ENCODE measurements around the gene DDIT3.

DDIT3 gene

DNA sequence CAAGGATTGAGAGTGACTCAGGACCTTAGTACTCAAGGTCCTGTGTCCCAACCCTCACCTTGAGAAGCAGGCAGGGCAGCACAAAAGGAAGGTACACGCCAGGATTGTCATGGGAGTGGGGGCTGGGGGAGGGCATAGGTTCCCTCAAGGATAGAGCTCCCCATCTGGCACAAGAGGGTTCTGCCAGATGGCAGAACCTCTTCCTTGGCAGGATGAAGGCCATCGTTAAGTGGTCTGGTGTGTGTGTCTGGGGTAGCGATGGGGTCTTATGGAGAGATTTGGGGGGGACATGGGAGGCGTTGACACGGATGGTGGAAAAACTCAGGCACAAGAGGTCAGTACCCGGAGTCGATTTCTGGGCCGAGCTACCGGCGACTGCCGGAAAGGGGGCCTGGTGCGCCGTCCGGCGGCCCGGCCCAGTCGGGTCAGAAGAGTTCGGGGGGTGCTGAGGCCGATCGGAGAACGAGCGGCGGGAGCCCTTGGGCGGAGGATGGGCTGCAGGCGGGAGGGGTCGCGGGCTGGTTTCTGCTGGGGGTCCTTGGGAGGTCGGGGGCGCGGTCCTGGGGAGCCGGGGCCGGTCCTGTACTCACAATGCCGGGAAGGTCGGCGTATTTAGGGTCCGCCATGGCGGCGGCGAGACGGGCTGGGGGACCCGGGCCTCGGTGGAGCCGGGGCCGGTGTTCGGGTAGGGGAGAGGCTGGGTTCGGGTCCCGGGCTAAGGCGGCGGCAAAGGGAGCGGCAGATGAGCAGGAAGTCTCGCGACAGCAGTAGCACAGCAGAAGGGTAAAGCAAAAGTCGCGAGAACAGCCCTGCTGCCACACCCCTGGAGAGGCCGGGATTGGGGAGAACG lies 26.3 kb upstream of the DDIT3 start, which contains the start of gene DCTN2:
Gene DCTN2, minus strand, starts transcription at position 755 of the 850 bp plus-strand sequence. Its CDS starts 129 bp downstream, at position 626.
- DNase-seq: peak; percentile 89

DNA sequence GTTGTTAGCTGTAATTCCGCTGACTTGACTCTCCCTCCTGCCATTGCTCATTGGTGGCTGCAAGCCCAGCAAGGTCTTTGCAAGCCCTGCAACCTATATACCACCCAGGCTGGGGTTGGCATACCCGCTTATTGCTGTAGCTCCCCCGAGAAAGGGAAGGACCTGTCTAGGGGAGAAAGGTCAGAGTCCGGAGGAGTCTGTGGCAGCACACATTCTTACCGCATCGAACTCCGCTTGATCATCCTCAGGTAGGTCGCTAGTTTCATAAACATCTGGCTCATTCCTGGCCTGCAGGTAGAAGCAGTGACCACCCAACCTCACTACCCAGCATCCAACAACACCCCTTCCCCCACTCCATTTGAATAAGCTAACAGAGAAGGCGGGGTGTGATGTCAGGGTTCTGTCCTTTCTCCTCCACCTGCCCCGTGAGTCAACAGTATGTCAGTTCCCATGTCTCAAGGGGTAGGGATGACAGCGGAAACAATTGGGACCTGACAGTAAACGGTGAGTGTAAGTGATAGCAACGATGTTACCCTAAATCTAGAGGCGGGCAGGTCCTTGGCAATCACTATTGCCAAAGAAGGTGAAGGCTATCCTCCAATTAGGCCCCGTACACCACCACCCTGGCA lies 25.6 kb upstream of the DDIT3 start:
- no peak for DNase-seq

GRCh38 chr12:57543581-57543980 lies 23.3 kb upstream of the DDIT3 start:
- no peak for DNase-seq

DNA sequence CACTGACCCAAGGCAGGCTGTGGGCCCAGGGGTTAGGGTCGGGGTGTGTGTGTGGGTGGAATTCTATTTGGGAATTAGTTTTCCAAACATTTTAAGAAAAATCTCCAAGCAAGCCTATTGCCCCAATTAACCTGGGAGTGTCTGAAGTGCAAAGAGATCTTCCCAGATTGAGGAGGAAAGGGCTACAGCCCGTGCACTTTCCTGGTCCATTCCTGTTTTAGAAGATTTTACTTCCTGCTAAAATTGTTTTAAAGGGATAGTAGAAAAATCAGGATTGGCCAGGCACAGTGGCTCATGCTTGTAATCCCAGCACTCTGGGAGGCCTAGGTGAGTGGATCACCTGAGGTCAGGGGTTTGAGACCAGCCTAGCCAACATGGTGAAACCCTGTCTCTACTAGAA lies 21.4 kb upstream of the DDIT3 start:
- no peak for DNase-seq

- DNase-seq: no peak
Measured at GRCh38 chr12:57541001-57541400, 20.7 kb upstream of the DDIT3 start.

GRCh38 chr12:57539134-57539768 lies 18.9 kb upstream of the DDIT3 start:
- DNase-seq: no peak

GRCh38 chr12:57536597-57536942 lies 16.3 kb upstream of the DDIT3 start:
- DNase-seq: no peak

DNA sequence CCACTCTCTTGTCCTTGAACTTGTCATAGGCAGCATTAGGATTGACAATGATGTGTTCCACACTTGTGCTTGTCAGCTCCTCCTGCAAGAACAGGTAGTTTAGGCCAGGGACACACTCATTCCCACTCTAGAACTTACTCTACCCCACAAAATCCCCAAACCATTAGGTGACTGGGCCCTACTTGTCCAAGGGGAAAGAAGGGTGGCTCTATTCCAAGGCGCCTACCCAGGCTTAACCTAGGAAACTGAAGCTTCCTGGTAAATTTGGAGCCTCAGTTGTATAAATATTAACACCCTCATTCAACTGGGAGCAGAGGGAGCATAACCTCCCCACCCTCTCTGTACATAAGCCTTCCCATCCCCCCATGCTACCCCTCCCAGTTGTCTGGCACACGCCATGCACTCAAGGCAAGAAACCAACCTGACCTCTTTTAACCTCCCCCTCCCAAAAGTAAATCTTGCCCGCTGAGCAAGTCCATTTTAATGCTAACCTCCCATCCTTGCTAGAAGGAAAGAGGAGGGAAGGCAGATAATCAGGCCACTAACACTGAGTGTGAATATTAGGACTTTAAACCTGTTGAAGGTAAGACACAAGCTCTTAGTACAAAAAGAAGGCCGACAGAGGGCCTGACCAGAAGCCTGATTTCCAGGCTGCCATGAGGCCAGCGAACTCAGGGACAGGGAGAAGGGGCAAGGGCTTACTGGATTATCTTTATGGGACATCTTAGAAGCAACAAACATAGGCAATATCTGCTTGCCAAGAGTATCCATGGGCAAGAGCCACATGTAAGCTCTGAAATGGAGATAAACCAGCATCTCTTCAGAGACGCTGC lies 15.7 kb upstream of the DDIT3 start:
- DNase-seq: no peak

- no peak for DNase-seq
Measured at GRCh38 chr12:57534991-57535543, 14.8 kb upstream of the DDIT3 start.

DNA sequence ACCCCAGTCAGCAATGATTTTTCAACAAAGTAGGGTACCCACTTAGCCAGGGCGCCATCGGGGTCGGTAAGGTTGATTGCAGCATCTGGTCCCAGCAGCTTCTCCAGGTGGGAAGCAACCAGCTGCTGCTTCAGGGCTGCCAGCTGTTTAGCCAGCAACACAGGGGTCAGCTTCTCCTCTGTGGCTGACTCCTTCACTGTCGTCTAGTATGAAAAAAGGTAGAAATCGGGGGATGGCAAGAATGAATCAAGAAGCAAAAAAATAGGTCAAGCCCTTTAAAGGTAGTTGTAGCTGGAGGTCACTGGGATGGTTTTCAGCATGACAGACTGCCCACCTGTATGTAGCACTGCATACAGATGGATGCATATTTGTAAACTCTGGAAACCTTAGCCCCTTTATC lies 13.9 kb upstream of the DDIT3 start:
- no peak for DNase-seq

DNA sequence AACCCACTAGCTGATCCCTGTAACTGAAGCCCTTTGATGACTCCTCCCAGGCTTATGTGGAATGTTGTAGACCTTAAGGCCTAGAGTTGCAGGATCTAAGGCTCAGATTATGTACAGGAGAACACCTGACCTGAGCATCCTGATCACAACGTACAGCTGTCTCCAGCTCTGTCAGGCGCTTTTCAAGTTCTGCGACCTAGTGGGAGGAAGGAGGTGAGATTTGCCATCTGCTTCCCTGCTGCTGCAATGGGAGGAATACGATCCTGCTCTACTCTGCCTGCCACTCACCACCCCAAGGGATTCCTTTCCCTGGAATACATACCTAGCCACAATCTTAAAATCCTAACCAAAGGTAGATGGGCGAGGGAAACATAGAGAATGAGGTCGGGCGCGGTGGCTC lies 12.8 kb upstream of the DDIT3 start:
- no peak for DNase-seq

GRCh38 chr12:57531836-57532235 lies 11.5 kb upstream of the DDIT3 start:
- no peak for DNase-seq

DNA sequence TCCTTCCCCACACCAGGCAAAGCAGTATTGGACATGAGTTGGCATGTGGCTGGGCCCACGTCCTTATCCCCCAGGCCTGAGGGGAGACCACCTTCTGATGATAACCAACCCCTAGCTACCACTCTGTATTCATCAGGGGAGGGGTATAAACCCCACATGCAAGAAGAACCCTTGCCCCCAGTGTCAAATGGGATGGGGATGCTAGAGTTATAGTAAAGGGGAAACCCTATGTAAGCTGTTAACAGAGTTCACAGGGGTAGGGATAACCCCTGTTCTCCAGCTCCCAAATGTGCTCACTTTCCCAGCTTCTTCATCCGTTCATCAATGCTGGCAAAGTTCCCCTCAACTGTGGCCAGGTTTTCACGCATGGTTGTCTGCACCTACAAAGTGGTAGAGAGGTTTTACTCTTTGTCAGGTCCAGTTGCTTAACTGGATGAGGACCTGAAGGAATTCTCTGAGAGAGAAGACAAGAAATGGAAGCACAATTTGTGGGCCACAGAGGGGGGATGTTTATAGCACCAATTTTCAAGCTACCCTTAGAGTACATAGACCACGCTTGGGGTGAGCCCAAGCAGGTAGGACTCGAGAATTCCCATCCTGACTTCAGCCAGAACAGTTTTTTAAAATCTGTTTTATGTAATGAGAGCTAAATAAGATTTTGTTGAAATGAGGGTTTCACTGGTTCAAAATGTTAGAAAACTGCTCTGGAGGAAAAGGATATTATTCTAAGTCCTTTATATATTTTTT lies 10.3 kb upstream of the DDIT3 start:
- DNase-seq: no peak

DNA sequence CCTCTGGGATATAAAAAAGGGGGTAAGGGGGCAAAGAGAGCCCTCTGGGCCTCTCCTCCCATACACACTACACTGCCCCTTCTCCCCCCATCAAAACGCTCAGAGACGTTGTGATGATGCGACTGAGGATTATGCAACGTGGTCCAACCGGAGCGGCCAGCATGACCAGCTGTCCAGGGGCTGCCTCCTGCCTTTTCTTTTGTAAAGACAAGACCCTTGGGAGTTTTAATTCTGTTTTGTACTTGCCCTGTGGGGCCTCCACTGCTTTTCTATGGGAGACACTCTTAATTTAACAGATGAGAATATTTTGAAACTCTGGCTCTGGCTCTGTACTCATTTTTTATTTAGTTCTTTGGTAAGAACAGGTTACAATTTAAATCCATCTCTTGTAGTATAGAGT lies 9.5 kb upstream of the DDIT3 start:
- DNase-seq: no peak

DNA sequence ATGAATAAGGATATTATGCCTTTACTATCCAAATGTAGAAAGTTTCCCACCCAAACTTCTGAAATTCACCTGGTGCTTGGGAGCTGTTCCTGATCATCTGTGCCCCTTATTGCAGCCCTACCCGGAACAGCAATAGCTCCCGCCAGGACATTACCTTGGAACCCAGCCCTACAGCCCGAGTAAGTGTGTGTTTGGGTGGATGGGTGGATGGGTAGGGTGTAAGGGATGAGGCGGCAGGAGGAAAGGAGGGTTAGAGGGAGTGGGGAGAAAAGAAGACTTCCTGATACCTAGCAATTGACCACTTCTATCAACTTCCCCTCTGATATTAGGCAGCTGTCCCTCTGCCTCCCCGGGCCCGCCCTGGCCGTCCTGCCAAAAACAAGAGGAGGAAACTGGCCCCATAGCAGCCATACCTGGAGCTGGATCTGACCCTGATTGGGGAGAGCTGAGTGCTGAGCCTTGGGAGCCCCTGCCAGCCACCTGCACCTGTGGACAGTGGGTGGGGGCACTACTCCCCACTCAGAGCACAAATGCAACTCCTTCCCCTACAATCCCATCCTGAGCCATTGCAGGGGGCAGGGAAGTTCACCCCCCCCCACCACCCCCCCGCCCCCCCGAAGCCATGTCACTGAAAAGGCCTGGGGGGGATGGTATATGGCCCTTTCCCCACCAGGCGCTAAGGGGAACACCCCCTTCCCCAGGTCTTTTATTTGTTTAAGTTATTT lies 8.7 kb upstream of the DDIT3 start:
- no peak for DNase-seq

DNA sequence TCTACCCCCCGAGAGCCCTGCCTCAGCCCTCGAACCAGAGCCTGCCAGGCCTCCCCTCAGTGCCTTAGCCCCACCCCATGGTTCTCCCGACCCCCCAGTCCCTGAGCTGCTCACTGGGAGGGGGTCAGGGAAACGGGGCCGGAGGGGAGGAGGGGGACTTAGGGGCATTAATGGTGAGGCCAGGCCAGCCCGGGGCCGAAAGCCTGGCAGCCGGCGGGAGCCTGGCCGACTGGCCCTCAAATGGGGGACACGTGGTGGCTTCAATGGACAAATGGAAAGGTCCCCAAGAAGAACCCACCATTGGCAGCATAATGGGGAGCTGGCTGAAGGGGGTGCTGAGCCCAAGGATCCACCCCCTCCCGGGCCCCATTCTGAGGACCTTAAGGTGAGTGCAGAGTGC lies 7.9 kb upstream of the DDIT3 start:
- no peak for DNase-seq

DNA sequence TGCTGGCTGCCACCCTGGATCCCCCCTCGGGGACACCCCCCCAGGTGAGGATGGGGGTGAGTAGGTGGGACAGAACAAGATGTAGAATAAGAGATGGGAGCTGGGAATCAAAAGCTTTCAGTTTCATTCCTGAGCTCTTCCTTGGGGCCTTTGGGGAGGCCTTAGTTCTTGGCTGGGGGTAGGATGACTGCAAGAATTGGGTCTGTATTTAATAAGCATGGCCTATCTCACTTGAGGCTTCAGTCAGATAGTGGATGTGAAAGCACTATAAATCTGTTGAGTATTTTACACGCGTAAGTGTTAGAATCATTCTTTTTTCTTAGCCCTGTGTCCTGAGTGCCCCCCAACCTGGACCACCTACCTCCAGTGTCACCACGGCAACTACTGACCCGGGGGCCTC lies 6.9 kb upstream of the DDIT3 start:
- no peak for DNase-seq

GRCh38 chr12:57526477-57527126 lies 6.3 kb upstream of the DDIT3 start:
- DNase-seq: no peak

GRCh38 chr12:57525615-57526383 lies 5.5 kb upstream of the DDIT3 start:
- no peak for DNase-seq

Measured in activated gamma-delta T cell treated with Interleukin-2 at 50 U/mL for 16 hours (primary cell).